ENCODE results near the gene PTPN14. TPM values are rescaled to one million over a fixed set of nuclear protein-coding genes. Genes with fewer than 3 reads are reported as not detected.

Gene PTPN14
- total RNA-seq, 1 experiment from 2014 or later: 39.1 TPM

DNA sequence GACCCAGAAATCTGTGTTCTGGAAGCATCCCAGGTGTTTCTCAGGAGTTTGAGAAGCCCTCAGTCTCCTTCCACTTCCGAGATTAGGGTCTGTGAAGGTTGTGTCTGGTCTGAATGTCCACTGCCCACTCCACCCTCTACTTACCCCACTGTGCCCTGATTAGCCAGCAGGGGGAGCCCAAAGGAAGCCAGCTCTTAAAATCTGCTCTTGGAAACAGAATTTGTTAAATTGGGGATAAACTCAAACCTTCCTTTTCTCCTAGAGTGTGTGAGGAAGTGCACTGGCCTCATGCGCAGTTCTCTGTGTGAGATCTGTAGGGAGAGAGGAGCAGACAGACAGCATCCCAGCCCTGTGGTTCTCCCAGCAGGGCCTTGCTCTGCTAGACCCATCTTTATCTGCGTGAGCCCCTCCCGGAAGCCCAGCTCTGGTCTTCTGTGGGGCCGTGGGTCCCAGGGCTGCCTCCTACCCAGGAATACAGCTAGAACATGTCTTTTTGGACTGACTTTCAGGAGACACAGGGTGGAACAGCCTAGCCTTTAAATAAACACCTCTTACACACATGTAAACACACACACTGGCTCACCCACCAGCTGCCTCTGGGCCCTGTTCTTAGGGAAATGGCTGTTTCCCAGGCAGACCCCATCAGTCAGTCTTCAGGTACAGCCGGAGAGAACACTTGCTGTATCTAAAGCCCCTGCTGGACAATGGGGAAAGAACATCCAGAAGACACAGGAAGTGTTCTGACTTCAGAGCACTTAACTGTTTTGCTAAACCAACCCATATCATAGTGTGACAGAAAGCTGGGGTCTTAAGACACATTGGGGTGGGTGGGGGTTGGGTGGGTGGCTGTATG lies 218.2 kb downstream of the PTPN14 start:
- peak overlapping the region; percentile 13; the same call in 1 of the 2 replicates for H3K27ac ChIP-seq
- peak; percentile 62 to 68 for DNase-seq (ENCODE audit: low read depth in 1 of 2, low spot score in 2 of 2)
- H3K36me3 ChIP-seq: peaks cover 26% of the 10 kb centered on the region
- H3K27me3 ChIP-seq (replicated peaks): no peaks in the 10 kb centered on the region
- H3K9me3 ChIP-seq (replicated peaks): no peaks in the 10 kb centered on the region
- no peak overlapping the region for H3K4me3 ChIP-seq
- peaks cover 15% of the 10 kb centered on the region for H3K4me1 ChIP-seq (replicated peaks)

DNA sequence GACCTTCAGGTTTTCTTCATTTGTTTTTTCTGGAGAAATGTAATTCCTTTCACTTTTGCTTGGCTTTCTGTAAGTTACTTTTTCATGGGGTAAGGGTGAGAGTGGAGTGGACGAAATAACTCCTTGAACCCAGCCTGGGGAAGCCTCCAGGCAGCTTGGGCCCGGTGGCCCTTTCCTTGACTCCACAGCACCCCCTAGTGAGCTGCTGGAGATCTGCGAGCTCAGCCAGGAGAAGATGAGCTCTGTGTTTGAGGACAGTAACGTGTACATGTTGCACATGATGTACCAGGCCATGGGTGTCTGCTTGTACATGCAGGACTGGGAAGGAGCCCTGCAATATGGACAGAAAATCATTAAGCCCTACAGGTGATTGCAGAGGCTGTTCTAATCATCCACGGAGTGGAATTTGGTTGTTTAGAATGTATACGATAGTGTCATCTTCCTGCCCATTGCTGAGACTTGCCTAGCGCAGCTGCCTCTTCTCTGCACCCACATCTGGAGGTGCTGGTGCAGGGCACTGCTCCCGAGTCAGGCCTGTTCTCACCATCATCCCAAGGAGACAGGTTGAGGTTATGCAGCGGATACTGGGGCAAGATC lies 219.5 kb downstream of the PTPN14 start:
- no peak overlapping the region for H3K27ac ChIP-seq
- peaks cover 26% of the 10 kb centered on the region for H3K36me3 ChIP-seq
- DNase-seq (ENCODE audit: low read depth in 1 of 2, low spot score in 2 of 2): peak; percentile 44 to 63
- peaks cover 8% of the 10 kb centered on the region for H3K4me1 ChIP-seq (replicated peaks)
- no peaks in the 10 kb centered on the region for H3K9me3 ChIP-seq (replicated peaks)
- no peak overlapping the region for H3K4me3 ChIP-seq
- no peaks in the 10 kb centered on the region for H3K27me3 ChIP-seq (replicated peaks)

DNA sequence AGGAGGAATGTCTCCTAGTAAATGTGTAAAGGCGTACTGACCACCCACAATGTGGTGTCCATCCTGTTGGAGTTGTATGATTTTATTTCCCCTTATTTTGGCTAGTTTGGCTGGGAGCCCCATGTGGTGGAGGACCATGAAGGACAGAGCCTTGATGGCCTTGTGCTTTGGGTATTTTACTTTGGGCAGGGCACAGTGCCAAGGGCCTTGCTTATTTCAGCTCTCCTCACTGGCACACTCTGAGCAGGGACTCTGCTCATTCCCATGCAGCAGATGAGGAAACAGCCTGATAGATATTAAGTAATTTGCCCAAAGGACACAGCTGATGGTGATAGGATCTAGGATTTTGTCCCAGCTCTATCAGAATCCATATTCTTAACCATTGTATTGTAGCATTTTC lies 220.2 kb downstream of the PTPN14 start:
- no peaks in the 10 kb centered on the region for H3K9me3 ChIP-seq (replicated peaks)
- no peaks in the 10 kb centered on the region for H3K27me3 ChIP-seq (replicated peaks)
- no peak overlapping the region for H3K27ac ChIP-seq
- no peak overlapping the region for H3K4me3 ChIP-seq
- no peak for DNase-seq (ENCODE audit: low read depth in 1 of 2, low spot score in 2 of 2)
- H3K36me3 ChIP-seq: peaks cover 26% of the 10 kb centered on the region
- H3K4me1 ChIP-seq (replicated peaks): peaks cover 8% of the 10 kb centered on the region

- H3K27ac ChIP-seq: no peak overlapping the region
- no peaks in the 10 kb centered on the region for H3K27me3 ChIP-seq (replicated peaks)
- no peak overlapping the region for H3K4me3 ChIP-seq
- no peaks in the 10 kb centered on the region for H3K9me3 ChIP-seq (replicated peaks)
- H3K4me1 ChIP-seq (replicated peaks): peaks cover 8% of the 10 kb centered on the region
- no peak for DNase-seq (ENCODE audit: low read depth in 1 of 2, low spot score in 2 of 2)
- H3K36me3 ChIP-seq: peaks cover 26% of the 10 kb centered on the region
Observed at GRCh38 chr1:214330715-214331114, 220.7 kb downstream of the PTPN14 start.

DNA sequence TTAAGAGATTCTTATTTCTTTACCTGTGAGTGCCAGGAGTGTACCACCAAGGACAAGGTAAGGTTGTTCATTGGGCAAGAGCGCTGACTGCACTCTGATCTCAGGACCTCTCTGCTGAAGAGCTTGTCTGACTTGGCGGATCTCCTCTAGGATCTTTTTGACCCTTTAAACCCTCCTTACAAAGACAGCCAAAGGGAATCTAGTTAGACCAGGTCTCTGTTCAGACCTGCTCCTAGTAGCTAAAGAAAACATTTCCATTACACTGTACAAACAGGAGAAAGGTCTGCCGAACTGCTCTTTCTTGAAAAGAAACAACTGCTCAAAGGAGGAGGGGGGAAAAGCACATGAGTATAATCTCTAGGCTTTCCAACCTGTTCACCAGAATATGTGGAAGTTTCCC lies 221.2 kb downstream of the PTPN14 start:
- no peaks in the 10 kb centered on the region for H3K9me3 ChIP-seq (replicated peaks)
- no peak overlapping the region for H3K4me3 ChIP-seq
- no peaks in the 10 kb centered on the region for H3K27me3 ChIP-seq (replicated peaks)

DNA sequence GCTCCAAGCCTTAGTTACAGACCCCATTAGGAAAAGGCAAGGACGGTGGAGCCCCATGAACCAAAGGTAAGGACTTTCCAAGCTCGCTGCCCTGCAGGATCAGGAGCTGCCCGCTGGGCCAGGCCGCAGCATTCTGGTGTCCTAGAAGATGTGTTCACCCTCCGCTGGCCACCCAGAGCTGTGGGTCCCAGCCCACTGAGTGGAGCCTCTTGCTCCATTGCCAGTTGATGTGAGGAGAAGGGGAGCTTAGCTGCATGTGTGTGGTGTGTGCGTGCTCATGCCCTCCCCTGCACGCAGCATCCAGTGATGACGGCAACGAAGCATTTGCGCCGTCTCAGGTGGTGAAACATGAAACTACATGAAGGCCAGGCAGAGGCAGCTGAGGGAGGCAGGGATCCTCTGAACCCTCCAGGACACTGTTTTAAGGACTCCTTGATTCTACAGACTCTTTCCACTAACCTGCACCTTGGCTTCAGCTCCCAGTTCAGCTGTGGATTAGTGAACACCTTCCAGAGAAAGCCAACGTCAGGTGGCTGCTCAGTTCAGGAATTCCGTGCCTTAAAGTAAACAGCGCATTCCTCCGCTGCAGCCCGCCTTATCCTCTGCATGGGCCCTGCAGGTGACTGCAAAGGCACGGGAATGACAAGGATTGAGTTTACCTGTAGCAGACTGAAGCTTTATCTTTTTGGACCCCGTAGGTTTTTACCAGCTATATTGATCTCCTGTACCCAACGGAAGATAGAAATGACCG lies 221.8 kb downstream of the PTPN14 start:
- Histone ChIP-seq H3K9me3 (replicated peaks) (no peaks in the 10 kb centered on the region), H3K27ac (no peak overlapping the region), H3K4me3 (no peak overlapping the region), H3K4me1 (replicated peaks) (peaks cover 8% of the 10 kb centered on the region), H3K27me3 (replicated peaks) (no peaks in the 10 kb centered on the region), H3K36me3 (peaks cover 25% of the 10 kb centered on the region)
- no peak for DNase-seq (ENCODE audit: low read depth in 1 of 2, low spot score in 2 of 2)

More for the DNA sequence above, 221.2 kb downstream of the PTPN14 start:
- Histone ChIP-seq H3K36me3 (peaks cover 26% of the 10 kb centered on the region), H3K27ac (no peak overlapping the region), H3K4me1 (replicated peaks) (peaks cover 8% of the 10 kb centered on the region)
- DNase-seq (ENCODE audit: low read depth in 1 of 2, low spot score in 2 of 2): no peak

GRCh38 chr1:214328770-214329469 lies 222.5 kb downstream of the PTPN14 start:
- peaks cover 8% of the 10 kb centered on the region for H3K4me1 ChIP-seq (replicated peaks)
- no peak overlapping the region for H3K4me3 ChIP-seq
- H3K36me3 ChIP-seq: peaks cover 18% of the 10 kb centered on the region
- H3K27me3 ChIP-seq (replicated peaks): no peaks in the 10 kb centered on the region
- no peaks in the 10 kb centered on the region for H3K9me3 ChIP-seq (replicated peaks)
- peak; percentile 55 to 74 for DNase-seq (ENCODE audit: low read depth in 1 of 2, low spot score in 2 of 2)
- no peak overlapping the region for H3K27ac ChIP-seq

DNA sequence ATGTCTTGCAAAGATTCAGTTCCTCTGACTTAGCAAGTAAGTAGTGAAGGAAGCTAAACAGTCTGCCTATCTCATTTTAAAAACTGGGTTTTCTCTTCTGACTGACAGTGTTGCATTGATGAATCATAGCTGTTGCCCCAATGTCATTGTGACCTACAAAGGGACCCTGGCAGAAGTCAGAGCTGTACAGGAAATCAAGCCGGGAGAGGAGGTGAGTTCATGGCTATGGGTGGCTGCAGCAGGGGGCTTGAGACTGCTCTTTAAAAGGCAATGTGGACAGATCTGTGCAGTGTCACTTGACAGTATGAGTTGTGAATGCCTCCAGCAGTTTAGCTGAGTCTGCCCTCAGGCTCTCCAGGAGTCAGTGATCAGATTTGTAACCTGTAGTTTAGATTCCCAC lies 223.9 kb downstream of the PTPN14 start:
- Histone ChIP-seq H3K27ac (no peak overlapping the region), H3K4me1 (replicated peaks) (no peaks in the 10 kb centered on the region), H3K36me3 (peaks cover 12% of the 10 kb centered on the region), H3K9me3 (replicated peaks) (no peaks in the 10 kb centered on the region), H3K4me3 (no peak overlapping the region), H3K27me3 (replicated peaks) (no peaks in the 10 kb centered on the region)
- DNase-seq (ENCODE audit: low read depth in 1 of 2, low spot score in 2 of 2): no peak

- no peaks in the 10 kb centered on the region for H3K4me1 ChIP-seq (replicated peaks)
- no peak overlapping the region for H3K4me3 ChIP-seq
- no peak for DNase-seq (ENCODE audit: low read depth in 1 of 2, low spot score in 2 of 2)
- H3K27me3 ChIP-seq (replicated peaks): no peaks in the 10 kb centered on the region
- no peaks in the 10 kb centered on the region for H3K9me3 ChIP-seq (replicated peaks)
- peaks cover 9% of the 10 kb centered on the region for H3K36me3 ChIP-seq
- H3K27ac ChIP-seq: no peak overlapping the region
Observed at GRCh38 chr1:214326406-214326805, 225.0 kb downstream of the PTPN14 start.

DNA sequence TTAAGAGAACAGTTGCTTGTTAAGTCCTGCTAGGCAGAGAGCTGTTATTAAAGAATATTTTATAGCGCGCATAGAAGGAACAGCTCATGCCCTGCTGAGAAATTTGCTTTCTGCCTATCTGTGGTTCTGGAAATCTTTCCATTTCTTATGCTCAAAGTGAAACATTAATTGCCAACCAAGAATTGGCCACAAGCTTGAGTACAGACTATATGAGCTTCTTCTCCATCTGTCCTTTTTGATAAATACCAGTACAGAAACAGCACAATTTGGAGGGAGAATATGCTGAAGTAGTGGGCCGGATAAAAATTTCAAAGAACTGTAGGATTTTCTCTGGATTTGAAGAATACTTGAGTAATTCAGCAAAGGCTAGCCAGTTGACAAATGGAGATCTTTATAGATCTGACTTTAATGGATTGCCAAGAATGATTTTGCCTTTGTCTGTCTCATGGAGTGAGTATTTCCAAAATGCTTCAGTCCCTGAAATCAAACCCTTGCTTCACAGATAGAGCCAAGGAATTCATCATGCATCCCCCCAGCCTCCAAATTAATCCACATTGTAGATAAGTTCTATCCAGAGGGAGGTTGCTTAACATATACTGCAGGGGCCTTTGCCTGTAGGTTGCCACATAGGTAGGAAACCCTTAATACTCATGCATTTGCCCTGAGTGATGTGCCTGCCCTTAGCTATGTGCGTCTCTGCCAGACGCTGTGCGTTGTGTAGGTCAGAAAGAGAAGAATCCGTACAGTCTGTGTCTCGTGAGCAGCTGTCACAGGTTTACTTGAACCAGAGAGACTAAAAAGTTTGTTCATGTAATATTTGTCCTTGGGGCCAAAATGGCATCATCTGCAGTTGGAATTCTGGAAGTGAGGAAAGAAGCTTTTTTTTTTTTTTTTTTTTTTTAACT lies 226.3 kb downstream of the PTPN14 start:
- no peaks in the 10 kb centered on the region for H3K4me1 ChIP-seq (replicated peaks)

DNA sequence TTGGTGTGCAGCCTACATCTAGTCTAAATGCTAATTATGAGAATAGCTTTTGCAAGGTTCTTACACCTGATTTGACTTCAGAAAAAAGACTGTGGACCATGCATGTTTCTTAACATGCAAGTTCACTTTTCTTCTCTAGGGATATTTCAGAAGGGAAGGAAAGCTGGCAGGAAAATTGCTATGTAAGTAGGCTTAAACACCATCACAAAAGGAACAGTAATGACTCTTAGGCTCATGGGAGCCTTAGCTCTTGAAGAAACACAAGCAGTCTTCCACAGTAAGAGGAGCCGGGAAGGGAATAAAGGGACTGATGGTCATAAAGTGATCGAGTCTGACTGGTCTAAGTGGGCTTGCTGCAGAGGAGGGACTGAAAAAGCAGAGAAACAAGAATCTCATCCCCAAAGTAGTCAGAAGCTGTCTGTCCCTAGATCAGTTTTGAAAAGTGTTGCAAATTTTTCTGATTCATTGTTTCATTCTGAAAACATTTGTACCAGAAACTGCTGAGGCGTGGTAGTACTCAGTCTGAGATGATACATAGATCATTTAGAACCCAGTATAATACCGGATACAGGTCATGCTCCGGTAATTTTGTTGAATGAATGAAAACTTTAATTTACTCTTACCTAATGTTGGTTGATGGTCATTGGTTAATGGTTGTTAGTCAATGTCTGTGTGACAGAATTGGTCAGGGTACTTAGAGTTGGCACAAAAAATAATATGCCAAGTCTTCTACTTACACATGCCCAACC lies 229.5 kb downstream of the PTPN14 start:
- H3K27me3 ChIP-seq (replicated peaks): no peaks in the 10 kb centered on the region
- no peak for DNase-seq (ENCODE audit: low read depth in 1 of 2, low spot score in 2 of 2)
- no peaks in the 10 kb centered on the region for H3K4me1 ChIP-seq (replicated peaks)
- H3K4me3 ChIP-seq: no peak overlapping the region
- H3K9me3 ChIP-seq (replicated peaks): no peaks in the 10 kb centered on the region
- peaks cover 13% of the 10 kb centered on the region for H3K36me3 ChIP-seq
- no peak overlapping the region for H3K27ac ChIP-seq

More for the DNA sequence above, 226.3 kb downstream of the PTPN14 start:
- no peaks in the 10 kb centered on the region for H3K27me3 ChIP-seq (replicated peaks)
- no peak overlapping the region for H3K27ac ChIP-seq
- no peak overlapping the region for H3K4me3 ChIP-seq
- peaks cover 9% of the 10 kb centered on the region for H3K36me3 ChIP-seq
- DNase-seq (ENCODE audit: low read depth in 1 of 2, low spot score in 2 of 2): no peak
- no peaks in the 10 kb centered on the region for H3K9me3 ChIP-seq (replicated peaks)

DNA sequence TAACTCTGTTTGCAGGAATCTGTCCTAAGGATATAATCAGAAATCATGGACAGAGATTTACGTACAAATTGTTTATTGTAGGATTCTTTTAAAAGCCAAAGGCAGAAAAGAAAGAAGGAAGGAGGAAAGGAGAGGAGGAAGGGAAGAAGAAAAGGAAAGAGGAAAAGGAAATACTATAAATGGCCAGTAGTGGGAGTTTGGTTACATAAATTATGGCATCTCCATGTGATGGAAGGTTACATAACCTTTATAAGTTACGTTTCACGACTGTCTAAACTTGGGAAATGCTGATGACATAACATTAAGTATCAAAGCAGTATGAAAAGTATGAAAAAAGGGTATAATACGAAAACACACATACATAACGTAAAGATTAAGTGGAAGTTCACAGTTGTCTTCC lies 231.5 kb downstream of the PTPN14 start:
- H3K27me3 ChIP-seq (replicated peaks): no peaks in the 10 kb centered on the region
- H3K4me3 ChIP-seq: no peak overlapping the region
- no peak for DNase-seq (ENCODE audit: low read depth in 1 of 2, low spot score in 2 of 2)
- H3K36me3 ChIP-seq: peaks cover 19% of the 10 kb centered on the region
- no peaks in the 10 kb centered on the region for H3K9me3 ChIP-seq (replicated peaks)
- H3K27ac ChIP-seq: no peak overlapping the region
- H3K4me1 ChIP-seq (replicated peaks): 0 out of 2 replicates have a peak, but pooled peaks cover 3% of the 10 kb centered on the region

Measured in SJSA1 (cell line).